Activated T-cell treated with anti-CD3 and anti-CD28 coated beads, Interleukin-2, amount 50 U/mL, for 72 hours (primary cell): ENCODE measurements around the gene CMAS. TPM values are rescaled to one million over a fixed set of nuclear protein-coding genes. Genes with fewer than 3 reads are reported as not detected.
A peak's percentile ranks its signal among the peaks of the same experiment; 100 is the strongest.

Experiments used
- ATAC-seq, 2 donors: fragments of 150-1000 bp; cut with Tn5 transposase; replicated peaks in 1 of 2; 2 replicates each; pipeline ENCODE4 v1.10.0; 2021; ENCODE audit warnings: moderate library complexity in 2 of 2, mild to moderate bottlenecking in 1 of 2
- DNase-seq, 2 donors: peaks; one replicate each; pipeline ENCODE4 v3.0.0; 2021 to 2022; ENCODE audit warnings: mixed read lengths in 1 of 2
- H3K27ac Mint-ChIP-seq: one replicate; pipeline ENCODE4 v1.8.0; 2022; ENCODE audit warnings: mild to moderate bottlenecking, moderate library complexity, mixed read lengths
- H3K27me3 Mint-ChIP-seq: one replicate; pipeline ENCODE4 v1.8.0; 2022; ENCODE audit warnings: low read depth, mixed read lengths
- H3K36me3 Mint-ChIP-seq, 2 donors: one replicate each; pipeline ENCODE4 v1.8.0; 2022; ENCODE audit warnings: mixed read lengths in 2 of 2, mild to moderate bottlenecking in 1 of 2; ENCODE audit not compliant: insufficient read depth in 2 of 2
- H3K4me1 Mint-ChIP-seq: one replicate; pipeline ENCODE4 v1.8.0; 2022; ENCODE audit warnings: low read depth, mixed read lengths
- H3K4me3 Mint-ChIP-seq, 2 donors: one replicate each; pipeline ENCODE4 v1.8.0; 2022; ENCODE audit warnings: mild to moderate bottlenecking in 2 of 2, mixed read lengths in 2 of 2, moderate library complexity in 2 of 2
- H3K9me3 Mint-ChIP-seq, 2 donors: one replicate each; pipeline ENCODE4 v1.8.0; 2022; ENCODE audit warnings: mixed read lengths in 2 of 2
- total RNA-seq, 2 donors: library from RNA; stranded (reverse); gene quantifications; one replicate each; pipeline ENCODE4 v1.2.3, GENCODE V29; 2022

CMAS gene
- total RNA-seq, 2 donors from 2014 or later, result 37.4 to 39.5 TPM

- H3K4me3 Mint-ChIP-seq, result peak overlapping the region in 1 of 2 donors; percentile 25
- no peaks in the 10 kb centered on the region for H3K27me3 Mint-ChIP-seq
- H3K36me3 Mint-ChIP-seq, result peaks cover 0 to 2% of the 10 kb centered on the region in 2 donors
- H3K4me1 Mint-ChIP-seq, result peaks cover 15% of the 10 kb centered on the region
- H3K9me3 Mint-ChIP-seq, result no peaks in the 10 kb centered on the region
- H3K27ac Mint-ChIP-seq, result peak overlapping the region; percentile 11
- ATAC-seq (peak; percentile 70 to 74), DNase-seq (peak; percentile 49 to 55)
Observed at GRCh38 chr12:22100958-22101748, 55.1 kb downstream of the CMAS start.

DNA sequence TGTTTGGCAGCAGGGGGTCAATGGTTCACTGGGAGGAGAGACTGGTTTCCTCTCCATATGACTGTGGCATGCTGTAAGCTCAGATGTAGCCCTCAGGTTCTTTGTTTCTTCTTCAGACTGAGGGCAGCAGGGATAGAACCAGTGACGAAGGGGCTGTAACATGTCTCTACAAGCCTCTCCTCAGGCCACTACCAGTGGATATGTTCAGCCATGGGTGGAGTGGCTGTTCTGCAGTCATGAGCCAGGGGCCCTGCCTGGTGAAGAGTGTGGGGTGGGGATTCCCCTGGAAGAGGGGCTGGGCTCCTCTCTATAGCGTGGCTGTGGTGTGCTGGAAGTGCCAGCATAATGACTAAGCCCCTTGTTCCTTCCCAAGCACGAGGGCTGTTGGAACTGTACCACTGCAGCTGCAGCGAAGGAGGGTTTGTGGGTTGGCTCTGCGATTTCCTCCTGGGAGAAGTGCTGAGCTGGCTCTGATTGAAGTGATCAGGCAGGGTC is 55.8 kb downstream of the CMAS start:
- ATAC-seq, result peak; percentile 64 to 77
- Mint-ChIP-seq H3K27ac (no peak overlapping the region), H3K4me1 (peaks cover 15% of the 10 kb centered on the region), H3K4me3 (no peak overlapping the region), H3K9me3 (peaks cover 0 to 2% of the 10 kb centered on the region in 2 donors), H3K36me3 (peaks cover 0 to 2% of the 10 kb centered on the region in 2 donors), H3K27me3 (no peaks in the 10 kb centered on the region)
- peak; percentile 12 to 32 for DNase-seq

DNA sequence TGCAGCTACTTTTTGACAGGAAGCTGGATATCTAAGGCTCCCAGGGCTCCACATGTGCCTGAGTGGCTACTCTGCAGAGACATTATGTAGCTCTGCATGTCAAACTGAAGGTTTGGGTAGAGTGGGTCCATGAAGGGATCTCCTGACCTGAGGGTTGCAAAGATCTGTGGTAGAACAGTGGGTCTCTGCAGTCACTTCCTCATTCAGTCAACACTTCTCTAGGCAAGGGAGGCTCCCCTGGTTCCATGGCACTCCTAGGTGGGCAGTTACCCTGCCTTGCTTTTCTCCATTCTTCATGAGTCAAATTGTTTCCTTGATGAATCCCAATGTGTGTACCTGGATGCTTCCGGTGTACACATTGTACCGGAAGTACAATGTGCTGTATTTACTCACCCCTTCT is 57.4 kb downstream of the CMAS start:
- Mint-ChIP-seq H3K27ac (no peak overlapping the region), H3K9me3 (peaks cover 1 to 2% of the 10 kb centered on the region in 2 donors), H3K36me3 (peaks cover 0 to 4% of the 10 kb centered on the region in 2 donors), H3K4me3 (no peak overlapping the region), H3K27me3 (no peaks in the 10 kb centered on the region), H3K4me1 (peaks cover 16% of the 10 kb centered on the region)
- DNase-seq (no peak), ATAC-seq (no peak)

- H3K36me3 Mint-ChIP-seq, result peaks cover 0 to 6% of the 10 kb centered on the region in 2 donors
Observed at GRCh38 chr12:22105542-22105941, 59.5 kb downstream of the CMAS start.

GRCh38 chr12:22110176-22110575 is 64.2 kb downstream of the CMAS start:
- H3K27me3 Mint-ChIP-seq, result no peaks in the 10 kb centered on the region
- ATAC-seq (peak; percentile 54 to 64), DNase-seq (no peak)
- peaks cover 2 to 5% of the 10 kb centered on the region in 2 donors for H3K9me3 Mint-ChIP-seq
- peak overlapping the region in 1 of 2 donors; percentile 42 for H3K4me3 Mint-ChIP-seq
- peaks cover 0 to 6% of the 10 kb centered on the region in 2 donors for H3K36me3 Mint-ChIP-seq
- H3K27ac Mint-ChIP-seq, result peak overlapping the region; percentile 27
- peaks cover 23% of the 10 kb centered on the region for H3K4me1 Mint-ChIP-seq

More at GRCh38 chr12:22105542-22105941, 59.5 kb downstream of the CMAS start:
- Mint-ChIP-seq H3K27me3 (no peaks in the 10 kb centered on the region), H3K27ac (no peak overlapping the region), H3K4me3 (no peak overlapping the region), H3K4me1 (peaks cover 37% of the 10 kb centered on the region), H3K9me3 (peaks cover 2 to 5% of the 10 kb centered on the region in 2 donors)
- DNase-seq (no peak), ATAC-seq (no peak)

Other genes starting within 250 kb of the CMAS start
- under 1 TPM; 0.05 to 0.19 TPM for gene ABCC9, start 104.8 kb upstream of the CMAS start, total RNA-seq